Measurements from ENCODE around the gene ARX. TPM values are rescaled to one million over a fixed set of nuclear protein-coding genes. Genes with fewer than 3 reads are reported as not detected.
A peak's percentile ranks its signal among the peaks of the same experiment; 100 is the strongest.

ARX gene
- total RNA-seq = not detected
- polyA plus RNA-seq = not detected
- long read RNA-seq, donor 1 = 0 reads
- long read RNA-seq, donor 2 = 0 reads

DNA sequence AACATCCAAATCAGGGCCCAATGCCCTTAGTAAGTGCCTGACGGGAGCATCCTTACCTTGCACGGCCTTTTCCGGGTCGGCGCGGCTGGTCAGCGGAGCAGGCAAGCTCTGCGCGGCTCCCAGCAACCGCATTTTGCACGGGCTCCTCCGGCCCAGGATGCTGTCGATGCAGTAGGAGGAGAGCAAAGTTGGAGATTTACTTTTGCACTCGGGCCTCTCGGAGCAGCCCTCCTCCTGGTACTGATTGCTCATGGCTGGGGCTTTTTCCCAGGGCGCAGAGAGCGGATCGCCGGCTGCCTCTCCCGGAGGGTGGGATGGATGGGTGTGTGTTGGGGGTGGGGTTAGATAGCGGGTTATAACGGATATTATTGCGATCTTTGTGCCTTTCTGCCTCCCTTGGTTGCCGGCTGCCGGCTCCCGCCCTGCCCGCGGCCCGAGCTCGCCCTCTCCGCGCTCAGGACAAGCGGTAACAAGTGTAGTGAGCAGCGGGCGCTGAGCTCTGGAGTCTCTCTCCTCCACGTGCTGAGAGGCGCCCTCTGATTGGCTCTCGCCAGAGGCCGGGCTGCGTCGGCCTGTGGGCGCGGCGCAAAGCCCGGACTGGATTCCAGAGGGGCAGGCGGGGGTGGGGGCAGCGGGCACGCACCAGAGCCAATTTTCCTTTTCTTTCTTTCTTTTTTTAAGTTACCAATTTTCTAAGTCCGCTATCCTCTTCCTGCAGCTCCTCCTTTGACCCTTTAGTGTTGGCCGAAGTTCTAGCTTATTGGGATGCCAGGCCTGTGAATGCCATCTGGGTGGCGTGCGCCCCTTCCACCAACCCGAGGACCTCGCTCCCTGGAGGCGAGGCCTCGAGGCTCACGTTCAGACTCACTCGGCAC lies at the start of gene ARX:
TSS of gene ARX (minus strand) at position 480 of the 875 bp plus-strand sequence. CDS start at position 252, 228 bp downstream.
- DNase-seq = peak in 1 of 2 donors; percentile 64
- Histone ChIP-seq H3K36me3 (ENCODE audit: control insufficient read depth in 1 of 2, insufficient read depth in 2 of 2, low read length in 1 of 2) (no peaks in the 10 kb centered on the region), H3K4me3 (ENCODE audit: low read length in 2 of 2) (no peak within 1 kb of the TSS), H3K27ac (ENCODE audit: low read depth in 1 of 2, low read length in 2 of 2) (no peak within 1 kb of the TSS), H3K27me3 (ENCODE audit: control insufficient read depth in 1 of 2, insufficient read depth in 2 of 2, low read length in 1 of 2) (peaks cover 0 to 1% of the 10 kb centered on the region in 2 donors), H3K9me3 (ENCODE audit: control insufficient read depth, low read length) (no peaks in the 10 kb centered on the region), H3K4me1 (ENCODE audit: control insufficient read depth in 1 of 2, insufficient read depth in 2 of 2, low read length in 2 of 2) (no peaks in the 10 kb centered on the region)
- WGBS, 2 donors = 10 to 27% methylated on average over 58 of the region's 58 CpGs
- ATAC-seq (ENCODE audit: low FRiP score) = peak; percentile 30
- intact Hi-C loops (cut with DNase I) = no loop called here

- DNase-seq (no peak), ATAC-seq (ENCODE audit: low FRiP score) (no peak)
- Histone ChIP-seq H3K27me3 (ENCODE audit: control insufficient read depth in 1 of 2, insufficient read depth in 2 of 2, low read length in 1 of 2) (no peaks in the 10 kb centered on the region), H3K4me3 (ENCODE audit: low read length in 2 of 2) (no peak overlapping the region), H3K27ac (ENCODE audit: low read depth in 1 of 2, low read length in 2 of 2) (no peak overlapping the region), H3K9me3 (ENCODE audit: control insufficient read depth, low read length) (no peaks in the 10 kb centered on the region), H3K4me1 (ENCODE audit: control insufficient read depth in 1 of 2, insufficient read depth in 2 of 2, low read length in 2 of 2) (no peaks in the 10 kb centered on the region), H3K36me3 (ENCODE audit: control insufficient read depth in 1 of 2, insufficient read depth in 2 of 2, low read length in 1 of 2) (no peaks in the 10 kb centered on the region)
- WGBS, 2 donors = 69 to 75% methylated on average over 5 of the region's 5 CpGs
- intact Hi-C loops (cut with DNase I) = no loop called here
Measured at GRCh38 chrX:25059273-25059672, 43.5 kb upstream of the ARX start.

- Histone ChIP-seq H3K4me3 (ENCODE audit: low read length in 2 of 2) (no peak overlapping the region), H3K27ac (ENCODE audit: low read depth in 1 of 2, low read length in 2 of 2) (no peak overlapping the region), H3K36me3 (ENCODE audit: control insufficient read depth in 1 of 2, insufficient read depth in 2 of 2, low read length in 1 of 2) (no peaks in the 10 kb centered on the region), H3K4me1 (ENCODE audit: control insufficient read depth in 1 of 2, insufficient read depth in 2 of 2, low read length in 2 of 2) (no peaks in the 10 kb centered on the region), H3K27me3 (ENCODE audit: control insufficient read depth in 1 of 2, insufficient read depth in 2 of 2, low read length in 1 of 2) (no peaks in the 10 kb centered on the region), H3K9me3 (ENCODE audit: control insufficient read depth, low read length) (no peaks in the 10 kb centered on the region)
- ATAC-seq (ENCODE audit: low FRiP score) (no peak), DNase-seq (no peak)
- WGBS, 2 donors = 47 to 53% methylated on average over 4 of the region's 4 CpGs
- intact Hi-C loops (cut with DNase I) = no loop called here
Measured at GRCh38 chrX:25052798-25053534, 37.2 kb upstream of the ARX start.

DNA sequence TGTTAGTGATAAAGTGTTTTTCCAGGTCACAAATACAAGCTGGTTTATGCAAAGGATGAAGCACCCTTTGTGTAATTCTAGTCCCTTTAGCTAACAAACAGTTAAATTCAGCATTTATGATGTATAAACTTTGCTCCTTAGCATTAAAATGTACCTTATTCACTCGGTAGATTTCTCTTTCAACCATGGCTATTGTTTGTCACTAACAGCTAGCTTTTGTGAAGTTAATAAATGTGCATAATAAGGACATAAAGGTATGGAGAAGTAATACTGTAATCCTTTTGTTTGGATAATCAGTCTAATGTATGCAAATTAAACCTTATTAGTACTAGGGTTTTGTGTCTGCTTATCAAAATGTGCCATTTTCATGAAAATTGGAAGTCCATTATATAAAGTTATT lies 34.2 kb upstream of the ARX start:
- no peaks in the 10 kb centered on the region for H3K4me1 ChIP-seq (ENCODE audit: control insufficient read depth in 1 of 2, insufficient read depth in 2 of 2, low read length in 2 of 2)
- H3K4me3 ChIP-seq (ENCODE audit: low read length in 2 of 2) = no peak overlapping the region
- no peak overlapping the region for H3K27ac ChIP-seq (ENCODE audit: low read depth in 1 of 2, low read length in 2 of 2)
- intact Hi-C loops (cut with DNase I) = no loop called here
- ATAC-seq (ENCODE audit: low FRiP score) (no peak), DNase-seq (no peak)
- WGBS, 2 donors = 14 to 33% methylated on average over 1 of the region's 1 CpG
- H3K9me3 ChIP-seq (ENCODE audit: control insufficient read depth, low read length) = no peaks in the 10 kb centered on the region
- H3K36me3 ChIP-seq (ENCODE audit: control insufficient read depth in 1 of 2, insufficient read depth in 2 of 2, low read length in 1 of 2) = no peaks in the 10 kb centered on the region
- no peaks in the 10 kb centered on the region for H3K27me3 ChIP-seq (ENCODE audit: control insufficient read depth in 1 of 2, insufficient read depth in 2 of 2, low read length in 1 of 2)

DNA sequence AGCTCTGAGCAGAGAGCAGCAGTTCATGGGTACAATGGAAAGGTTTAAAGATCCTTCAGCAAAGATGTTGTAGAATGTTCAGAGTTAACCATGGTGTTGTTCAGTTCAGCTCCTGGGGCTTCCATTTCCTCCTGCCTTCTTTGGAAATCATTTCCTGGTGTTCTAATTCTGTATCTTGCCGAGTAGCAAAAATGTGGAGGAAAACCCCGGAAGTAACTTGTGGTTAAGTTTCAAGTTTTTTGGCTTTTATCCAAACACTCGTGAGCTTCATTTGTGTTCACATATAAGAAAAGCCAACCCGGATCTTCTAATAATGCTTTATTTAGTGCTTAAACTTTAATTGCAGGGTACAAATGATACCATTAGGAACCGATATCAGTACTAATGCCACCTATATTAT lies 33.6 kb upstream of the ARX start:
- DNase-seq (no peak), ATAC-seq (ENCODE audit: low FRiP score) (no peak)
- H3K27me3 ChIP-seq (ENCODE audit: control insufficient read depth in 1 of 2, insufficient read depth in 2 of 2, low read length in 1 of 2) = no peaks in the 10 kb centered on the region
- 24 to 34% methylated on average over 5 of the region's 5 CpGs for WGBS, 2 donors
- no peak overlapping the region for H3K4me3 ChIP-seq (ENCODE audit: low read length in 2 of 2)
- no peak overlapping the region for H3K27ac ChIP-seq (ENCODE audit: low read depth in 1 of 2, low read length in 2 of 2)
- no peaks in the 10 kb centered on the region for H3K36me3 ChIP-seq (ENCODE audit: control insufficient read depth in 1 of 2, insufficient read depth in 2 of 2, low read length in 1 of 2)
- intact Hi-C loops (cut with DNase I) = no loop called here
- H3K9me3 ChIP-seq (ENCODE audit: control insufficient read depth, low read length) = no peaks in the 10 kb centered on the region
- H3K4me1 ChIP-seq (ENCODE audit: control insufficient read depth in 1 of 2, insufficient read depth in 2 of 2, low read length in 2 of 2) = no peaks in the 10 kb centered on the region

GRCh38 chrX:25048178-25048577 lies 32.4 kb upstream of the ARX start:
- Histone ChIP-seq H3K27ac (ENCODE audit: low read depth in 1 of 2, low read length in 2 of 2) (no peak overlapping the region), H3K4me3 (ENCODE audit: low read length in 2 of 2) (no peak overlapping the region), H3K36me3 (ENCODE audit: control insufficient read depth in 1 of 2, insufficient read depth in 2 of 2, low read length in 1 of 2) (no peaks in the 10 kb centered on the region), H3K27me3 (ENCODE audit: control insufficient read depth in 1 of 2, insufficient read depth in 2 of 2, low read length in 1 of 2) (no peaks in the 10 kb centered on the region), H3K9me3 (ENCODE audit: control insufficient read depth, low read length) (no peaks in the 10 kb centered on the region), H3K4me1 (ENCODE audit: control insufficient read depth in 1 of 2, insufficient read depth in 2 of 2, low read length in 2 of 2) (no peaks in the 10 kb centered on the region)
- intact Hi-C loops (cut with DNase I) = no loop called here
- no peak for ATAC-seq (ENCODE audit: low FRiP score)
- 70 to 83% methylated on average over 7 of the region's 7 CpGs for WGBS, 2 donors
- no peak for DNase-seq

DNA sequence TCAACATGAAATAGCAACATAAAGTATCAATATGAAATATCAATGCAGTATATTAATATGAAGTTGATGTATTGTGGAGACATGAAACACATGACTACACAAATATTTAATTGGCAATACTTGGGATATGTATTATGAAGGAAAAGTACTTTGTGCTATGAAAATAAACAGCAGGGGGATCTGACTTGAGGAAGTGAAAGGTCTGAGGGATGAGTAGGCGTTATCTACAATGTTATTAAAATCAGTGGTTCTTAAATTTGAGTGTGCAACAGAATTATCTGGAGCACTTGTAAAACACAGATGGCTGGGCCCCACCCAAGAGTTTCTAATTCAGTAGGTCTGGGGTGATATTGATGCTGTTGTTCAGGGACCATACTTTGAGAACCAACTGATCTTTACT lies 27.4 kb upstream of the ARX start:
- H3K36me3 ChIP-seq (ENCODE audit: control insufficient read depth in 1 of 2, insufficient read depth in 2 of 2, low read length in 1 of 2) = no peaks in the 10 kb centered on the region
- H3K27ac ChIP-seq (ENCODE audit: low read depth in 1 of 2, low read length in 2 of 2) = no peak overlapping the region
- no peak overlapping the region for H3K4me3 ChIP-seq (ENCODE audit: low read length in 2 of 2)
- no peaks in the 10 kb centered on the region for H3K4me1 ChIP-seq (ENCODE audit: control insufficient read depth in 1 of 2, insufficient read depth in 2 of 2, low read length in 2 of 2)
- no peaks in the 10 kb centered on the region for H3K9me3 ChIP-seq (ENCODE audit: control insufficient read depth, low read length)
- intact Hi-C loops (cut with DNase I) = no loop called here
- H3K27me3 ChIP-seq (ENCODE audit: control insufficient read depth in 1 of 2, insufficient read depth in 2 of 2, low read length in 1 of 2) = no peaks in the 10 kb centered on the region
- WGBS, 2 donors = 71 to 87% methylated on average over 1 of the region's 1 CpG
- ATAC-seq (ENCODE audit: low FRiP score) = no peak
- DNase-seq = no peak

- H3K4me1 ChIP-seq (ENCODE audit: control insufficient read depth in 1 of 2, insufficient read depth in 2 of 2, low read length in 2 of 2) = no peaks in the 10 kb centered on the region
- no peaks in the 10 kb centered on the region for H3K9me3 ChIP-seq (ENCODE audit: control insufficient read depth, low read length)
- no peak overlapping the region for H3K4me3 ChIP-seq (ENCODE audit: low read length in 2 of 2)
- no peak overlapping the region for H3K27ac ChIP-seq (ENCODE audit: low read depth in 1 of 2, low read length in 2 of 2)
- no peaks in the 10 kb centered on the region for H3K36me3 ChIP-seq (ENCODE audit: control insufficient read depth in 1 of 2, insufficient read depth in 2 of 2, low read length in 1 of 2)
- WGBS, 2 donors = 92 to 93% methylated on average over 10 of the region's 10 CpGs
- ATAC-seq (ENCODE audit: low FRiP score) (no peak), DNase-seq (no peak)
- intact Hi-C loops (cut with DNase I) = no loop called here
- no peaks in the 10 kb centered on the region for H3K27me3 ChIP-seq (ENCODE audit: control insufficient read depth in 1 of 2, insufficient read depth in 2 of 2, low read length in 1 of 2)
Measured at GRCh38 chrX:25039036-25039435, 23.3 kb upstream of the ARX start.
